ENCODE data around the gene SIMC1. TPM values are rescaled to one million over a fixed set of nuclear protein-coding genes. Genes with fewer than 3 reads are reported as not detected.
"Not testable (repeated sequence)": the region's sequence is repeated elsewhere in the genome, so short reads cannot be mapped to it uniquely, and the experiment has no call there.

Gene SIMC1
- 10 to 100 TPM; 17.8 to 28.3 (median 22.0) TPM for total RNA-seq

- H3K9me3 ChIP-seq; H3K36me3 ChIP-seq; H3K4me1 ChIP-seq; intact Hi-C loops (cut with DNase I); H3K27me3 ChIP-seq; DNase-seq (ENCODE audit: extremely low spot score): not testable (repeated sequence)
- Histone ChIP-seq H3K27ac (replicated peaks in 1 of 4) (peak within 1 kb of the TSS in 3 of 4 donors; percentile 47 to 65 (median 62)), H3K4me3 (peak within 1 kb of the TSS; percentile 58 to 70 (median 59))
- 17% methylated on average over 8 of the region's 81 CpGs for WGBS
These were observed at the start of gene SIMC1 for GRCh38 chr5:176237971-176238644. Gene SIMC1, plus strand, starts transcription at chr5:176238424. Its CDS starts 85 bp downstream, at chr5:176238509.

DNA sequence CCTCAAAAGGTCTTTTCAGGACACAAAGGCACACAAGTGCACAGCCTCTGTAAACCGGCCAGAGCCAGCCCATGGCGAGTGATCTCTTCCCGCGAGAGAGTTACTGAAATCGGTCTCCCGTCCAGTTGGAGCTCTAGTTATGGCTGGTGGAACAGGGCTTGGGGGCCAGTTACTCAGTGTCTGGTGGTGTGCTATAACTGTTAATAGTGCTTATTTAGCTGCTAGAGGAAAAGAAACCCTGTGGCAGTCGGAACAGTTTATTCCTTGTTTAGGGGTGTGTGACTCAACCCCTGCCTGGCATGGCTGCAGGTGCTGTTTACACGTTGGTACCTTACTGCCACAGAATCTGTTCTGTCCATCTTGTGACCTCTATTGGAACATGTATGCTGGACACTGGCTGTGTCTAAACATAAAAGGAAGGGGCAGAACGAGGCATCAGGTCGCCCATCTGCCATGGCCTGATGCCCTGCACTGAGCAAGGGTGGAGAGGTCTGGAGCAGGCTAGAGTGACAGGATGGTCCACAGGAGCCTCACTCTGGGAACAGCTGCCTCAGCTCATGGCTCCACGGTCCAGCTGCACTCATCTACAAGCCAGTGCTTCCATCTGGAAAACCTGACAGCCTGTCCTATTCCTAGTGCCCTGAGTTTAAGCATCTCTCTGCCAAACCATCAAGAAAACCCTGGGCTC is 49.6 kb upstream of the SIMC1 start:
- H3K4me1 ChIP-seq = no peaks in the 10 kb centered on the region
- no peak overlapping the region for H3K27ac ChIP-seq (replicated peaks in 1 of 4)
- TF ChIP-seq POLR2A (IDR thresholded peaks at IDR 0.05; ENCODE audit: low read depth) = no peak
- TF ChIP-seq CTCF (IDR thresholded peaks at IDR 0.05) = no peak
- TF ChIP-seq POLR2AphosphoS5 (IDR thresholded peaks at IDR 0.05) = no peak
- no peak for TF ChIP-seq EP300 (IDR thresholded peaks at IDR 0.05)
- peaks cover 0 to 27% (median 0%) of the 10 kb centered on the region in 4 donors for H3K27me3 ChIP-seq
- H3K9me3 ChIP-seq = no peaks in the 10 kb centered on the region
- H3K4me3 ChIP-seq = no peak overlapping the region
- intact Hi-C loops (cut with DNase I) = no loop called here
- DNase-seq (ENCODE audit: extremely low spot score) = no peak
- H3K36me3 ChIP-seq = no peaks in the 10 kb centered on the region
- 81% methylated on average over 10 of the region's 11 CpGs for WGBS

- 74% methylated on average over 7 of the region's 7 CpGs for WGBS
- no peaks in the 10 kb centered on the region for H3K9me3 ChIP-seq
- no peak for TF ChIP-seq CTCF (IDR thresholded peaks at IDR 0.05)
- TF ChIP-seq EP300 (IDR thresholded peaks at IDR 0.05) = no peak
- TF ChIP-seq POLR2A (IDR thresholded peaks at IDR 0.05; ENCODE audit: low read depth) = no peak
- no peak for TF ChIP-seq POLR2AphosphoS5 (IDR thresholded peaks at IDR 0.05)
- no peak overlapping the region for H3K4me3 ChIP-seq
- no peaks in the 10 kb centered on the region for H3K36me3 ChIP-seq
- H3K27me3 ChIP-seq = peaks cover 0 to 36% (median 0%) of the 10 kb centered on the region in 4 donors
- intact Hi-C loops (cut with DNase I) = no loop called here
- H3K4me1 ChIP-seq = peaks cover 0 to 5% (median 5%) of the 10 kb centered on the region in 4 donors
- no peak for DNase-seq (ENCODE audit: extremely low spot score)
- no peak overlapping the region for H3K27ac ChIP-seq (replicated peaks in 1 of 4)
These were observed 48.4 kb upstream of the SIMC1 start for GRCh38 chr5:176189857-176190256.

DNA sequence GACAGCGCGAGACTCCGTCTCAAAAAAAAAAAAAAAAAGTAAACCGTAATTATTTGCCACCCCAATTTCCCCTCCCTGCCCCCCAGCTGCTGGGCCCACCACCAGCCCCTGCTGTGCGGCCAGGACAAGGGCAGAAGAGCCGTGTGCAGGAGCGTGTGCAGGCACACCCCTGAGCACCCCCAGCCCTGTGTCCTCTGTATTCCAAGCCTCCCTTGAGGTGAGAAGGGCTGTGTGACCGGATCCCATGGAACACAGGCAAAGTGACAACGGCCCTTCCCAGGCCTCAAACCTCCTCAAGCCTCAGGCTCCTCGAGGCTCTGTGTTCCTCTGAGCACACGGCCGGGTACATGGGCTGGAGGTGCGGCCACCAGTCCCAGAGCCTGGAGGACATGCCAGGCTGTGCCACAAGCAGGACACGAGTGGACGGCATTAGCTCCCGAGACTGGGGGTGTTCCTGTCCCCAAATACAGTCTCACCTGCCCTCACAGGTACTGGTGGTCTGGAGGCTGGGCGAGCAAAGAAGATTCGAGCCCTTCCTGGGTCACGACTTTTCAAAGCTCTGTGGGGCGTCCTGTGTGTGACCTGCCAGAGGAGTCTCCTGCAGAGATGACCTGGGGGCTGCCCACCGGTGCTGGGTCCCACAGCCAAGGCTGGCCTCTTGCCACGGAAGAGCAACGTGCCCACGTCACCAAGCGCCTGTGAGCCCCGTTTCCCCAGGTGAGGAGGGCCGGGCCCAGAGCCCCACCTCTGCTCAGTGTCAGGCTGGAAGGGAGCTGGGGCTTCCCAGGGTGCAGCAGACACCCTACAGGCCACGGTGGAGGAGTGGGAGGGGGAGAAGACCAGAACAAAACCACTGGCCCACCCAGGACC is 47.1 kb upstream of the SIMC1 start:
- no peak overlapping the region for H3K27ac ChIP-seq (replicated peaks in 1 of 4)

More for the DNA sequence above, 47.1 kb upstream of the SIMC1 start:
- peaks cover 0 to 5% (median 5%) of the 10 kb centered on the region in 4 donors for H3K4me1 ChIP-seq
- WGBS = 81% methylated on average over 15 of the region's 28 CpGs
- H3K27me3 ChIP-seq = peaks cover 0 to 41% (median 0%) of the 10 kb centered on the region in 4 donors
- H3K9me3 ChIP-seq = no peaks in the 10 kb centered on the region
- H3K4me3 ChIP-seq = no peak overlapping the region
- no peak for TF ChIP-seq EP300 (IDR thresholded peaks at IDR 0.05)
- TF ChIP-seq CTCF (IDR thresholded peaks at IDR 0.05) = no peak
- no peak for TF ChIP-seq POLR2AphosphoS5 (IDR thresholded peaks at IDR 0.05)
- TF ChIP-seq POLR2A (IDR thresholded peaks at IDR 0.05; ENCODE audit: low read depth) = no peak
- intact Hi-C loops (cut with DNase I) = no loop called here
- DNase-seq (ENCODE audit: extremely low spot score) = no peak
- no peaks in the 10 kb centered on the region for H3K36me3 ChIP-seq

Measured in esophagus muscularis mucosa (tissue), 4 donors.